Neuronal stem cell (in vitro differentiated cells): Measurements from ENCODE around the gene KIF1C.

Experiments used
- DNase-seq: peaks from one replicate; pipeline ENCODE4 v3.0.0-alpha.2; 2013; ENCODE audit warnings: low spot score
- H2AFZ ChIP-seq: one replicate; pipeline ENCODE4 v1.6.1; 2013; ENCODE audit warnings: mild to moderate bottlenecking, low read length, inconsistent platforms
- H2AK5ac ChIP-seq: 2 replicates; pipeline ENCODE4 v1.6.1; 2013; ENCODE audit warnings: low read depth, mild to moderate bottlenecking, inconsistent platforms, low read length, moderate library complexity, mixed read lengths
- H2BK120ac ChIP-seq: 2 replicates; pipeline ENCODE4 v1.6.1; 2013; ENCODE audit warnings: low read depth, mild to moderate bottlenecking, inconsistent platforms, low read length, moderate library complexity, mixed read lengths
- H2BK12ac ChIP-seq: one replicate; pipeline ENCODE4 v1.6.1; 2013; ENCODE audit warnings: low read length, inconsistent platforms
- H2BK15ac ChIP-seq: 2 replicates; pipeline ENCODE4 v1.6.1; 2013; ENCODE audit warnings: mild to moderate bottlenecking, low read length, inconsistent platforms, mixed read lengths
- H2BK5ac ChIP-seq: one replicate; pipeline ENCODE4 v1.6.1; 2013; ENCODE audit warnings: inconsistent platforms, mild to moderate bottlenecking, low read length, moderate library complexity
- H3K14ac ChIP-seq: one replicate; pipeline ENCODE4 v1.6.1; 2013; ENCODE audit warnings: low read length, inconsistent platforms
- H3K18ac ChIP-seq: 2 replicates; pipeline ENCODE4 v1.6.1; 2013; ENCODE audit warnings: low read length, inconsistent platforms
- H3K23ac ChIP-seq: 2 replicates; pipeline ENCODE4 v1.6.1; 2013; ENCODE audit warnings: low read depth, mild to moderate bottlenecking, mixed read lengths, low read length, inconsistent platforms; ENCODE audit not compliant: poor library complexity
- H3K27ac ChIP-seq: replicated peaks from 3 replicates; pipeline ENCODE4 v1.5.1; 2013; ENCODE audit warnings: low read length, inconsistent platforms
- H3K27me3 ChIP-seq, 3 experiments: 2 replicates each; pipeline ENCODE4 v1.6.1; 2013; ENCODE audit warnings: low read length in 3 of 3, mild to moderate bottlenecking in 2 of 3, inconsistent platforms in 1 of 3, low read depth in 1 of 3, mixed read lengths in 1 of 3, moderate library complexity in 1 of 3; ENCODE audit not compliant: control insufficient read depth in 3 of 3, insufficient read depth in 3 of 3
- H3K36me3 ChIP-seq, 2 donors: replicated peaks in 1 of 2; 2 replicates each; pipeline ENCODE4 v1.6.1; 2013; ENCODE audit warnings: low read length in 2 of 2; ENCODE audit not compliant: control insufficient read depth in 2 of 2, insufficient read depth in 2 of 2
- H3K4ac ChIP-seq: 2 replicates; pipeline ENCODE4 v1.6.1; 2013; ENCODE audit warnings: inconsistent platforms, mild to moderate bottlenecking, low read length, moderate library complexity
- H3K4me1 ChIP-seq, 2 donors: 1 replicate in 1 of 2; 2 replicates in 1 of 2; pipeline ENCODE4 v1.6.1; 2013; ENCODE audit warnings: low read length in 2 of 2, low read depth in 1 of 2; ENCODE audit not compliant: control insufficient read depth in 2 of 2, insufficient read depth in 1 of 2
- H3K4me2 ChIP-seq: one replicate; pipeline ENCODE4 v1.6.1; 2013; ENCODE audit warnings: mild to moderate bottlenecking, low read length, inconsistent platforms; ENCODE audit not compliant: insufficient read depth, poor library complexity, severe bottlenecking
- H3K4me3 ChIP-seq, 2 donors: 2 replicates each; pipeline ENCODE4 v1.5.1; 2013; ENCODE audit warnings: low read length in 2 of 2, mild to moderate bottlenecking in 2 of 2, inconsistent platforms in 1 of 2, moderate library complexity in 1 of 2
- H3K79me1 ChIP-seq: one replicate; pipeline ENCODE4 v1.6.1; 2013; ENCODE audit warnings: low read depth, mild to moderate bottlenecking, inconsistent platforms, low read length, moderate library complexity
- H3K9ac ChIP-seq: one replicate; pipeline ENCODE4 v1.6.1; 2013; ENCODE audit warnings: mild to moderate bottlenecking, low read depth, low read length, inconsistent platforms; ENCODE audit not compliant: poor library complexity
- H3K9me3 ChIP-seq, 2 donors: replicated peaks in 1 of 2; 2 replicates each; pipeline versions ENCODE3 to v1.6.1; 2013; ENCODE audit warnings: low read length in 2 of 2, mild to moderate bottlenecking in 2 of 2, inconsistent platforms in 1 of 2, low read depth in 1 of 2, mixed read lengths in 1 of 2, moderate library complexity in 1 of 2; ENCODE audit not compliant: control insufficient read depth in 2 of 2, insufficient read depth in 1 of 2
- H4K8ac ChIP-seq: one replicate; pipeline ENCODE4 v1.6.1; 2013; ENCODE audit warnings: low read depth, mild to moderate bottlenecking, inconsistent platforms, low read length, moderate library complexity
- H4K91ac ChIP-seq: one replicate; pipeline ENCODE4 v1.6.1; 2013; ENCODE audit warnings: low read length, low read depth, mild to moderate bottlenecking, inconsistent platforms; ENCODE audit not compliant: poor library complexity
- WGBS, 2 donors: extraction: QIAGEN DNeasy Blood & Tissue Kit; methylation state at CpG; one replicate each; pipeline ENCODE4 v1.1.7; 2013; ENCODE audit warnings: missing lambda C conversion rate in 2 of 2, mixed read lengths in 1 of 2; ENCODE audit not compliant: insufficient read length in 2 of 2, insufficient replicate concordance in 1 of 2; ENCODE audit errors: extremely low coverage in 2 of 2; 5-methylcytosine and 5-hydroxymethylcytosine counted together

Gene KIF1C

DNA sequence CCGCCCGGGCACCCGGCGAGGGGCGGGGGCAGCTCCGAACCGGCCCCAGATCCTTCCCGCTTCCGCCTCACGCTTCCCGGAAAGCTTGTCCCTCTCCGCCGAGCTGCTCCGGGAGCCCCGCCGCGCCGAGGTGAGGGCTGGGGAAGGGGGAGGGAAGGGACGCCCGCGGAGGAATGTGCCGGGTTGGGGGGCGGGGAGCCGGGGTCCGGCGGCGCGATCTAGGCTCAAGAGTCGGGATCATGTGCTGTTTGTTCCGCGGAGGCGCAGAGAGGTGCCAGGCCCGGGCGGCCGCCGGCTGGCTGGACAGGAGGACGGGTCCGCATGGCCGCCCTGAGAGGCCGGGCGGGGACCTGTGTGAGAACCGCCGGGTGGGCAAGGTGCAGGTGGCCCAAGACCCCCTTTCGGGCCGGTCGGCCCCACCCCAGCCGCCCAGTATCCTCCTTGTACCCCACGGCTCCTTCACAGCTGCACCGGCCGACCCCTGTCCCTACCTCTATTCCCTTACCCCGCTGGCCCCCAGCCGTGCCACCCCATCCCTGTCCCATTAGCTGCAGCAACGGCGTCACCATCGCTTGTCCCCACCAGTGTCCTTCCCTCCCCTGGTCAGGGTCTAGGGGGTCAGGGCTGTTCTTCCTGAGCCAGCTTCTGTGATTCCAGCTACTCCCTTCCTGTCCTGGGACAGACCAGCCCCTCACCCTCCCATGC is 429 bp downstream of the KIF1C start:
- Histone ChIP-seq H3K9ac (peak overlapping the region; percentile 98), H4K8ac (peak overlapping the region; percentile 43), H3K27ac (no peak overlapping the region), H3K79me1 (peaks cover 9% of the 10 kb centered on the region), H2BK120ac (peak overlapping the region; percentile 81), H3K4me3 (peak overlapping the region; percentile 71 to 95), H3K18ac (peak overlapping the region; percentile 97), H3K23ac (peak overlapping the region; percentile 37), H2BK12ac (peak overlapping the region; percentile 41), H2BK15ac (peak overlapping the region; percentile 85), H2AFZ (peak overlapping the region; percentile 97), H3K4me1 (peaks cover 6 to 18% of the 10 kb centered on the region in 2 donors), H3K4me2 (peak overlapping the region; percentile 93), H2BK5ac (peak overlapping the region; percentile 93), H3K9me3 (no peaks in the 10 kb centered on the region), H4K91ac (no peak overlapping the region), H3K4ac (no peak overlapping the region), H3K36me3 (peaks cover 13 to 30% of the 10 kb centered on the region in 2 donors), H3K14ac (peak overlapping the region; percentile 49), H2AK5ac (peak overlapping the region; percentile 53), H3K27me3 (peaks cover 0 to 14% (median 4%) of the 10 kb centered on the region in 3 experiments)
- peak; percentile 67 for DNase-seq
- WGBS, 2 donors, result no CpG with 5 or more reads among the region's 55 CpGs

- no peak overlapping the region for H2AFZ ChIP-seq
- peaks cover 0 to 14% (median 4%) of the 10 kb centered on the region in 3 experiments for H3K27me3 ChIP-seq
- peak overlapping the region; percentile 98 for H3K9ac ChIP-seq
- H4K91ac ChIP-seq, result no peak overlapping the region
- peak overlapping the region; percentile 49 for H3K14ac ChIP-seq
- no peak for DNase-seq
- no peak overlapping the region for H4K8ac ChIP-seq
- H3K4ac ChIP-seq, result no peak overlapping the region
- peak overlapping the region; percentile 71 to 95 for H3K4me3 ChIP-seq
- no peak overlapping the region for H2BK15ac ChIP-seq
- H3K9me3 ChIP-seq, result no peaks in the 10 kb centered on the region
- no CpG with 5 or more reads among the region's 14 CpGs for WGBS, 2 donors
- peak overlapping the region; percentile 93 for H2BK5ac ChIP-seq
- peak overlapping the region; percentile 81 for H2BK120ac ChIP-seq
- peak overlapping the region; percentile 37 for H3K23ac ChIP-seq
- H2AK5ac ChIP-seq, result peak overlapping the region; percentile 53
- peak overlapping the region; percentile 97 for H3K18ac ChIP-seq
- peak overlapping the region; percentile 93 for H3K4me2 ChIP-seq
- peaks cover 9% of the 10 kb centered on the region for H3K79me1 ChIP-seq
- H3K4me1 ChIP-seq, result peaks cover 6 to 18% of the 10 kb centered on the region in 2 donors
- no peak overlapping the region for H3K27ac ChIP-seq
- H2BK12ac ChIP-seq, result no peak overlapping the region
- peaks cover 19 to 37% of the 10 kb centered on the region in 2 donors for H3K36me3 ChIP-seq
Measured at GRCh38 chr17:4998732-4999429, 1.1 kb downstream of the KIF1C start.

DNA sequence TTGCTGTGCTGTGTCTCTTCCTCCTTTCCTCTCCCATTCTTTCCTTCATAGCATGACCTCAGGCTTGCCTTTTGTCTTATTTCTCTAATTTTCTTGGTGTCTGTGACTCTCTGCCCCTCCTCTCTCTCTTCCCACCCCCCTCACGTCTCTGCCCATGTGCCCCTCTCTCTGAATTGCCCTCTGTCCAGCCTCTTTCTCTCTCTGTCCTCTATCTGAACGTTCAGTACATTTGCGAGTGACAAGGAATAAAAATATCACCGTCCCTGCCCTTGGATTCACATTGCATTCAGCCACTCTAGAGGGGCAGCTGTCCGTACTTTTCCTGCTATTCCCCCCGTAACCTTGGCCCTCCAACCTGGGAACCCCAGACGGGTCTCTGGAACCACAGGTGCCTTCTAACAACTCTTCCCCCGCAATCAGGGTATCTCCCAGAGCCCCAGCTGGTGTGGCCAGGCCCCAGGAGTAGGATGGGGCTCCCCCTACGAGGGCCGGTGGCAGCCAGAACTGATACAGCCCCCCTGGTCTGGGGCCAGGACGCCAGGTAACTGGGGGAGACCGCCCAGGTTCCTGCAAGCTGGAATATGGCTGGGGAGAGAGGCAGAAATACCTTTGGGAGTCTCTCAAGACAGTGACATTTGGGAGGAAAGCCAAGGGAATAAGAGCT is 1.8 kb downstream of the KIF1C start:
- H3K18ac ChIP-seq, result no peak overlapping the region
- peaks cover 26 to 43% of the 10 kb centered on the region in 2 donors for H3K36me3 ChIP-seq
- H2AFZ ChIP-seq, result no peak overlapping the region
- no peak overlapping the region for H3K14ac ChIP-seq
- H2BK15ac ChIP-seq, result peak overlapping the region; percentile 27
- no peak overlapping the region for H4K8ac ChIP-seq
- H2BK5ac ChIP-seq, result no peak overlapping the region
- no peak overlapping the region for H4K91ac ChIP-seq
- DNase-seq, result no peak
- H2BK12ac ChIP-seq, result no peak overlapping the region
- peak overlapping the region in 1 of 2 donors; percentile 71 for H3K4me3 ChIP-seq
- H3K79me1 ChIP-seq, result peaks cover 9% of the 10 kb centered on the region
- no peak overlapping the region for H3K23ac ChIP-seq
- no peak overlapping the region for H3K4me2 ChIP-seq
- H3K4ac ChIP-seq, result no peak overlapping the region
- H3K27ac ChIP-seq, result no peak overlapping the region
- H2AK5ac ChIP-seq, result peak overlapping the region; percentile 46
- no CpG with 5 or more reads among the region's 12 CpGs for WGBS, 2 donors
- H3K27me3 ChIP-seq, result peaks cover 0 to 14% (median 4%) of the 10 kb centered on the region in 3 experiments
- H3K9me3 ChIP-seq, result no peaks in the 10 kb centered on the region
- no peak overlapping the region for H3K9ac ChIP-seq
- H2BK120ac ChIP-seq, result no peak overlapping the region
- H3K4me1 ChIP-seq, result peaks cover 6 to 18% of the 10 kb centered on the region in 2 donors
